HFFc6 (cell line): ENCODE results near the gene TFF1. TPM values are rescaled to one million over a fixed set of nuclear protein-coding genes. Genes with fewer than 3 reads are reported as not detected.

Experiments used
- DNase-seq: peaks from one replicate; pipeline ENCODE4 v3.0.0-alpha.2; 2018
- H3K27ac Mint-ChIP-seq: 2 replicates; pipeline ENCODE4 v1.8.0; 2020; ENCODE audit warnings: mild to moderate bottlenecking, mixed read lengths
- H3K27me3 Mint-ChIP-seq: 2 replicates; pipeline ENCODE4 v1.8.0; 2021; ENCODE audit warnings: mild to moderate bottlenecking, moderate library complexity, mixed read lengths; ENCODE audit not compliant: insufficient read depth
- H3K36me3 Mint-ChIP-seq: 2 replicates; pipeline ENCODE4 v1.8.0; 2021; ENCODE audit warnings: low read depth, mixed read lengths
- H3K4me1 Mint-ChIP-seq: 2 replicates; pipeline ENCODE4 v1.8.0; 2020; ENCODE audit warnings: low read depth, mixed read lengths
- H3K4me3 Mint-ChIP-seq: 2 replicates; pipeline ENCODE4 v1.8.0; 2020; ENCODE audit warnings: mild to moderate bottlenecking, moderate library complexity, mixed read lengths
- H3K9me3 Mint-ChIP-seq: 2 replicates; pipeline ENCODE4 v1.8.0; 2020; ENCODE audit warnings: mild to moderate bottlenecking, mixed read lengths
- total RNA-seq, 6 experiments: library from RNA; stranded (reverse); fragmentation: NEBNext Ultra II Directional; extraction: Animal tissue kit (Norgen Biotek cat#: 25700); gene quantifications; 2 replicates in 1 of 6; 3 replicates in 5 of 6; pipeline ENCODE4 v1.2.3, GENCODE V29; 2021
- TF ChIP-seq, protein P1 (sequence below): fragments of 200-600 bp; sonication (generic); IDR thresholded peaks from 2 replicates; pipeline ENCODE4 v1.5.0; 2021; ENCODE audit warnings: antibody characterized with exemption, mild to moderate bottlenecking

TFF1 gene
- total RNA-seq, 6 experiments from 2014 or later: not detected

DNA sequence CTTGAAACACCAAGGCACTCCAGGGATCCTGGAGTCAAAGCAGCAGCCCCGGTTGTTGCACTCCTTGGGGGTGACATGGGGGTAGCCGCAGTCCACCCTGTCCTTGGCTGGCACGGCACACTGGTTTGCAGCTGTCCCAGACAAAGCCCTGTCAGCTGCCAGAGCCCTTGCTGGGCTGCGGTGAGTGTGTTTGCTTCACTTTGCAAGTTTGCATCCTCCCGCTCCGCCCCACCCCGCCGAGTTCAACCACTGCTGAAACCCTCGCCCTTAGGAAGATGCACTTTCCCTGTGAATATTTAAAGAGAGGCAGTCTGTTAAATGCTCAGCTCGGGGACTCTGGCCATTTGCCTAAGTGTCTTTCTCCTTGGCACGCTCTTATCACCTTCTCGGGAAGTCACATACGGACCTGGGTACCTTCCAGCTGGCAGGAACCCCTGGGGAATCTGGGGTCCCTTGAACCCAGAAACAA is 52.8 kb downstream of the TFF1 start:
- TF ChIP-seq, protein P1, sequence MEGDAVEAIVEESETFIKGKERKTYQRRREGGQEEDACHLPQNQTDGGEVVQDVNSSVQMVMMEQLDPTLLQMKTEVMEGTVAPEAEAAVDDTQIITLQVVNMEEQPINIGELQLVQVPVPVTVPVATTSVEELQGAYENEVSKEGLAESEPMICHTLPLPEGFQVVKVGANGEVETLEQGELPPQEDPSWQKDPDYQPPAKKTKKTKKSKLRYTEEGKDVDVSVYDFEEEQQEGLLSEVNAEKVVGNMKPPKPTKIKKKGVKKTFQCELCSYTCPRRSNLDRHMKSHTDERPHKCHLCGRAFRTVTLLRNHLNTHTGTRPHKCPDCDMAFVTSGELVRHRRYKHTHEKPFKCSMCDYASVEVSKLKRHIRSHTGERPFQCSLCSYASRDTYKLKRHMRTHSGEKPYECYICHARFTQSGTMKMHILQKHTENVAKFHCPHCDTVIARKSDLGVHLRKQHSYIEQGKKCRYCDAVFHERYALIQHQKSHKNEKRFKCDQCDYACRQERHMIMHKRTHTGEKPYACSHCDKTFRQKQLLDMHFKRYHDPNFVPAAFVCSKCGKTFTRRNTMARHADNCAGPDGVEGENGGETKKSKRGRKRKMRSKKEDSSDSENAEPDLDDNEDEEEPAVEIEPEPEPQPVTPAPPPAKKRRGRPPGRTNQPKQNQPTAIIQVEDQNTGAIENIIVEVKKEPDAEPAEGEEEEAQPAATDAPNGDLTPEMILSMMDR: no peak
- Mint-ChIP-seq H3K27ac (no peak overlapping the region), H3K4me3 (no peak overlapping the region), H3K27me3 (peaks cover 2% of the 10 kb centered on the region), H3K4me1 (no peaks in the 10 kb centered on the region), H3K9me3 (peaks cover 42% of the 10 kb centered on the region), H3K36me3 (no peaks in the 10 kb centered on the region)
- no peak for DNase-seq

DNA sequence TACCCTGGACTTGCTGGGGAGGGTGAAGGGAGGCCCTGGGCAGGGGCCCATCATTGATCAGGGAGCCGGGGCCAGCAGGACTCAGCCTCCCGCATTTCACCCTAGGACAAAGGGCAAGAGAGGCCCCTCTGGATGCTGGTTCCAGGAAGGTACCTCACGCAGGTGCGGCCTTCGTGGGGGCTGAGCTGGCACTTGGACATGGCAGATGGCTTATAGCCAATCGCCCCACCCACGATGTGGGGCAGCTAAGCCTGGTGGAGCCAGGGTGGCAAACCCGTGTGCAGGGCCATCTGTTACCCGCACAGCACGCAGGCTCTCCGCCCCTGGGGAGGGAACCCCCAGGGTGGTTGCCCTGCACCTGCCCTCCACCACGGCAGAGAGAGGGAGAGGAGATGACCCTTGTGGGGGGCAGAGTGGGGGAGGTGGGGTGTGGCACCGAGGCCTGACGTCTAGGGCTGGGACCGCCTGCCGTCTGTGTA is 53.7 kb downstream of the TFF1 start:
- no peak for DNase-seq
- peaks cover 37% of the 10 kb centered on the region for H3K9me3 Mint-ChIP-seq
- TF ChIP-seq, protein P1: no peak
- H3K36me3 Mint-ChIP-seq: no peaks in the 10 kb centered on the region
- peaks cover 2% of the 10 kb centered on the region for H3K27me3 Mint-ChIP-seq
- H3K4me3 Mint-ChIP-seq: no peak overlapping the region
- H3K27ac Mint-ChIP-seq: no peak overlapping the region
- no peaks in the 10 kb centered on the region for H3K4me1 Mint-ChIP-seq

Other genes starting within 250 kb of the TFF1 start
- not detected for gene ABCG1, start 147.4 kb downstream of the TFF1 start, total RNA-seq
- not detected for gene TFF3, start 51.1 kb downstream of the TFF1 start, total RNA-seq
- gene TFF2, start 15.5 kb downstream of the TFF1 start, total RNA-seq: not detected
- gene TMPRSS3, start 29.5 kb upstream of the TFF1 start, total RNA-seq: not detected
- not detected for gene UBASH3A, start 37.4 kb upstream of the TFF1 start, total RNA-seq
- not detected for gene RSPH1, start 129.7 kb upstream of the TFF1 start, total RNA-seq
- gene SLC37A1, start 147.3 kb upstream of the TFF1 start, total RNA-seq: not detected